GM18951 (cell line): ENCODE measurements around the gene RNF220.

Experiments used
- POLR2A ChIP-seq: IDR thresholded peaks from 4 replicates; pipeline ENCODE4 v1.6.1; 2011; ENCODE audit warnings: mild to moderate bottlenecking; ENCODE audit not compliant: insufficient read length, insufficient read depth; ENCODE audit errors: extremely low read depth
- in situ Hi-C: fragments of 300-500 bp; cut with MboI; formaldehyde crosslinking; loops from one replicate; pipeline ENCODE4 v1.12.0; 2022; ENCODE audit warnings: low sequenced_read_pairs, mixed read lengths, inconsistent platforms; ENCODE audit not compliant: unreplicated experiment

The RNF220 gene

GRCh38 chr1:44643721-44644334 lies 238.8 kb downstream of the RNF220 start:
- in situ Hi-C loops = no loop called here
- TF ChIP-seq POLR2A = no peak

DNA sequence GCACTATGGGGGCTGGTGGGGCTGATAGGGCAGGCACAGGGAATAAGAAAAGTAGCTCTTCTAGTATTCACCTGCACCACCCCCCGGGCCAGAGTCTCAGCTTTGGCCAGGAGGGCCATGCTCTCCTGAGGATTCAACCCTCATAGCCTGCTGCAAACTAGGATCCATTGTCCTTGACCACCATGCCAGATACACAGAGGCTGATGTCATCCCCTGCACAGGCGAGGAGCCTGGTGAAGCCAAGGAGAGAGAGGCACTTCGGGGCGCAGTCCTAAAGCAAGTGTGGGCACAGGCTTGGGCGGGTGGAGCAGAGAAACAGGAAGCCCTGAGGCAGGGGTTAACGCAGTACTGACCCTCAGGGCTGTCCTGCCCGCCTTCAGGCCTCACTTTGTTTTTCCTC lies 239.8 kb downstream of the RNF220 start:
- TF ChIP-seq POLR2A = no peak
- in situ Hi-C loops = no loop called here

DNA sequence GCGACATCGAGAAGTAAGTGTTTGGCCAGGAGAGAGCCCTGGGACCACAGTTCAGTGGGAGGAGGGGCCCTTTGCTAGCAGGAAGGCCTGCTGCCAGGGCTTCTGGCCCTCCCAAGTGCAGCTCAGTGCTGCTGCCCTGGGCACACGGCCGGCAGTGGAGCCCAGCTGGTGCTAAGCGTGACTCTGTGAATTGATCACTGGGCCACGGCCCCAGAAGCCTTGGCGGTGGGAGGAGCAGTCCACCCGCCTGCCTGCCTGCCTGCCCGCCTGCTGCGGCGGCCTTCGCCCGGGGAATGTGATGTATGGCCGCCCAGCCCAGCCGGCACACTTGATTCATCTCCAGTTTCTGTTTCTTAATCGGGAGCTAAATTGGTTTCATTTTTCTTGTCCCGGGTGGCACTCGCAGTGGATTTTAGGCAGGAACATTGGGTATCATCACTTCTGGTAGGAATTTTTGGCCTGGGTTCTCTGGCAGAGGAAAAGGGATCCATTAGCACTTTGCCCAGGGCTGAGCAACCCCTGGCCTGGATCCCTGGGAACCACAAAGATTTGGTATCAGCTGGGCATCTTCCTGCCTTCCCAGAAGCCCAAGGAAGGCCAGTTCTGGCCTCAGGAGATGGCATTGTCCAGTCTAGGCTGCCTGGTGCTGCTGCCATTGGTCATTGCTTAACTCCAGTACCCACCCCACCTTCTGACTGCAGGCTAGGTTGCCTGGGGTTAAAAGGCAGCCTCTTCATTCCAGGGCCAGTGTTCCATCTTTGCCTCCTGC lies 240.6 kb downstream of the RNF220 start:
- TF ChIP-seq POLR2A = no peak
- in situ Hi-C loops = no loop called here

DNA sequence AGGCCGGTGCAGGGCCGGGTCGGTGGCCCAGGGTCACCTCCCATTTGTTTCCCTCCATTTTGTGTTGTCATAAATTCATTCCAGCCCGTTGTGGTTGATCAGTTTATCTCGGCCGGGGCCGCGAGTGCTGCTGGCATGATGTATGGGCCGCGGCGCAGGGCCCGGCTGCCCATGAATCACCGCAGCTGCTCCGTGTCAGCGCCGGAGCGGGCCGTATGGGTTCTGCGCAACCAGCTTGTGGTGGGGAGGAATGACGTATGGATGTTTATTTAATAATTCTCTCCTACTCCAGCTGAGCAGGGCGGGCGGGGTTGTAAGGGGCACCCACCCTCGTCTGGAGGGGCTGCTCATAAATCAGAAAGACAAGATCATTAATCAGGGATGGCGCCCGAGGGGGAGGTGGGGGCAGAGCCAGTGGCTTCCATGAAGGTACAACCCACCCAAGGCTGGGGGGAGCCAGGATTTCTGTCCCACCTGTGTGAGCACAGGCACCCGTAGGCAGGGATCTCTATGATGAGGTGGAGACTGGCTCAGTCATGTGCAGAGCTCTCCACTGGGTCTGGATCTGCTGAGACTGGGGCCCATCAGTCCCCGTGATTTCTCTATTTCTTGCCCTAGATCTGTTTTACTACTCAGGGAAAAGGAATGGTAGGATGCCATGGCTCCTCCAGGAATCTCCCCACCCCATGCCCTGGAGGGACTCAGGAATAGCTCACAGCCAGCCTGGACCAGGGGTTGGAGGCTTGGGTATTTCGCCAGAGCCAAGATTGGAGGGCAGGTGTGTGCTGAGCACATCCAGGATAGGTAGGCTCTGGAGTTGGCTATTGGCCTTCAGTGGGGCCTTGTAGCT lies 241.4 kb downstream of the RNF220 start:
- no peak for TF ChIP-seq POLR2A
- in situ Hi-C loops = no loop called here

- no peak for TF ChIP-seq POLR2A
- in situ Hi-C loops = no loop called here
These were observed 242.8 kb downstream of the RNF220 start for GRCh38 chr1:44647896-44648295.

DNA sequence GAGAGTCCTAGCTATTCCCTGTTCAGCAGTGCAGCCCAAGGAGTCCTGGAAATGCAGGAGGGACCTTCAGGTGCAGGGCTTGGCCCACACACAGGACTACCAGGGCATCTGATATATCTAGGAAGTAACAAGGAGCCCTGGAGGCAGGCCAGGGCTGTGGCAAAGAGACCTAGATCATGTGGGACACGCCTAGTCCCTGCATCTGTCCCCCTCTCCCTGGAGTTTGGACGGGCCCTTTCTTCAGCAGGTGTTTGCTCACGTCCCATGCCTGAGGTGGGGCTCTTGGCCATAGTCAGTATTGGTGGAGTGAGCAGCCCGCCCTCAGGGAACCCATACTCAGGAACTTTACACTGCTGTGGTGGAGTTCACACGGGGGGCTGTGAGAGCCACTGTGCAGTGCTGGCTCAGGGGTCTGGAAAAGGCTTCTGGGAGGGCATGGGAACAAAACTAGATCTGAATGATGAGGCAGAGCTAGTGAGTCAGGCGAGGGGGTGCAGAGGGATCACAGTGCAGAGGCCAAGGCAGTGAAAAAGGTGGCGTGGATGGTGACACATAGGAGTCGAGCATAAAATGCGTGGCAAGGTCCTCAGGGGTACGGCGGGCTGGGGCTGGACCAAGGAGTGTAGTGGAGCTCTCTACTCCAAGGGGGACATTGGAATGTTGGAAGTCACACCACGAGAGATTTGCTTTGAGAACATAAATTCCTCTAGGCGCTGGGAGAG lies 243.6 kb downstream of the RNF220 start:
- in situ Hi-C loops = no loop called here

GRCh38 chr1:44649788-44650158 lies 244.7 kb downstream of the RNF220 start:
- TF ChIP-seq POLR2A = no peak
- in situ Hi-C loops = no loop called here

More for the DNA sequence above, 243.6 kb downstream of the RNF220 start:
- no peak for TF ChIP-seq POLR2A

- in situ Hi-C loops = no loop called here
- no peak for TF ChIP-seq POLR2A
These were observed 245.2 kb downstream of the RNF220 start for GRCh38 chr1:44650159-44650831.

DNA sequence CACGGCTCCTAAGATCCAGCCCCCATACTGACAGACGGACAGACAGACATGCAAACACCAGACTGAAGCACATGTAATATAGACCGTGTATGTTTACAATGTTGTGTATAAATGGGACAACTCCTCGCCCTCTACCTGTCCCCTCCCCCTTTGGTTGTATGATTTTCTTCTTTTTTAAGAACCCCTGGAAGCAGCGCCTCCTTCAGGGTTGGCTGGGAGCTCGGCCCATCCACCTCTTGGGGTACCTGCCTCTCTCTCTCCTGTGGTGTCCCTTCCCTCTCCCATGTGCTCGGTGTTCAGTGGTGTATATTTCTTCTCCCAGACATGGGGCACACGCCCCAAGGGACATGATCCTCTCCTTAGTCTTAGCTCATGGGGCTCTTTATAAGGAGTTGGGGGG lies 246.0 kb downstream of the RNF220 start:
- TF ChIP-seq POLR2A = no peak
- in situ Hi-C loops = no loop called here

DNA sequence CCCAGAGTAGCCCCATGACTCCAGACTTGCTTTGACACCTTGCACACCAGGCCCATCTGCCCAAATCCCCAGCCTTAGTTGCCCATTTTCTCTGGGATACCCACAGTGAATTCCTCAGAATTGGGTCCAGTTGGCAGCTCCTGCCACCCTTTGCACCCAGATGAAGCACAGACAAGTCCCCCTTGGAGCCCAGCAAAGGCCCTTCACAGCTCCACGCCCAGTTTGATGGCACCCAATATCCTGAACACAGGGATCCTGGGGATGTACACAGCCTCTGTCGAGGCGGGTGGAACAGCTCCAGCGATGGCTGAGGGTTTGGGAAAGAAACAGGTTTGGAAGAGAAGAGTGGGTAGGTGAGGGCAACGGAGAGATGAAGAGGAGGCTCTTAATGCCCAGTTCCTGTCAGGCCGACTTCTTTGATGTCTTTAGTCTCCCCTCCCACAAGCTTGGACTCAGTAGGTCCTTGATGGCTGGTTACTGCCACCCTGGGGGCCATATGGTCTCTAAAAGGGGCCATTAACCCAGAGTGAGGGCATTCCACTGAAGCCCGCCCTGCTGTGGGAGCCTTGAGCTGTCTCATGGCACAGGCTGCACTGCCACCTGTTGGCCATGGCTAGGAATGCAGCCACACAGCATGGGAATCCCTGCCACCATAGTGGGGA lies 247.5 kb downstream of the RNF220 start:
- in situ Hi-C loops = no loop called here
- TF ChIP-seq POLR2A = no peak

- in situ Hi-C loops = no loop called here
- TF ChIP-seq POLR2A = no peak
These were observed 248.3 kb downstream of the RNF220 start for GRCh38 chr1:44653107-44653964.

- TF ChIP-seq POLR2A = no peak
- in situ Hi-C loops = no loop called here
These were observed 249.6 kb downstream of the RNF220 start for GRCh38 chr1:44654621-44655187.
